Measurements from ENCODE around the gene ALPL.

ALPL gene

GRCh38 chr1:21607549-21608529 is 98.6 kb downstream of the ALPL start:
- peak; percentile 79 for DNase-seq (ENCODE audit: low spot score)
- TF ChIP-seq CTCF (IDR thresholded peaks at IDR 0.05) = no peak
- H3K27ac ChIP-seq = no peak overlapping the region
- peak overlapping the region; percentile 33 for H3K4me3 ChIP-seq

- TF ChIP-seq CTCF (IDR thresholded peaks at IDR 0.05) = no peak
- DNase-seq (ENCODE audit: low spot score) = no peak
- Histone ChIP-seq H3K4me3 (no peak overlapping the region), H3K27ac (no peak overlapping the region)
Measured at GRCh38 chr1:21608798-21609197, 99.6 kb downstream of the ALPL start.

GRCh38 chr1:21610027-21610426 is 100.8 kb downstream of the ALPL start:
- no peak overlapping the region for H3K27ac ChIP-seq
- no peak overlapping the region for H3K4me3 ChIP-seq
- DNase-seq (ENCODE audit: low spot score) = no peak
- no peak for TF ChIP-seq CTCF (IDR thresholded peaks at IDR 0.05)

- DNase-seq (ENCODE audit: low spot score) = no peak
- TF ChIP-seq CTCF (IDR thresholded peaks at IDR 0.05) = no peak
- H3K4me3 ChIP-seq = no peak overlapping the region
- no peak overlapping the region for H3K27ac ChIP-seq
Measured at GRCh38 chr1:21610989-21611785, 102.0 kb downstream of the ALPL start.

GRCh38 chr1:21612057-21612456 is 102.8 kb downstream of the ALPL start:
- Histone ChIP-seq H3K27ac (no peak overlapping the region), H3K4me3 (no peak overlapping the region)
- no peak for TF ChIP-seq CTCF (IDR thresholded peaks at IDR 0.05)
- DNase-seq (ENCODE audit: low spot score) = no peak

GRCh38 chr1:21613072-21613867 is 104.0 kb downstream of the ALPL start:
- Histone ChIP-seq H3K4me3 (no peak overlapping the region), H3K27ac (no peak overlapping the region)
- DNase-seq (ENCODE audit: low spot score) = no peak
- TF ChIP-seq CTCF (IDR thresholded peaks at IDR 0.05) = no peak
